HUDEP-2 (cell line): Measurements from ENCODE around the gene ZNF555.

Experiments
- DNase-seq, 76 experiments: peaks; one replicate each; lab custom pipeline; 2025; ENCODE audit not compliant: unreplicated experiment in 76 of 76; lab: John Stamatoyannopoulos, UW

Gene ZNF555

DNA sequence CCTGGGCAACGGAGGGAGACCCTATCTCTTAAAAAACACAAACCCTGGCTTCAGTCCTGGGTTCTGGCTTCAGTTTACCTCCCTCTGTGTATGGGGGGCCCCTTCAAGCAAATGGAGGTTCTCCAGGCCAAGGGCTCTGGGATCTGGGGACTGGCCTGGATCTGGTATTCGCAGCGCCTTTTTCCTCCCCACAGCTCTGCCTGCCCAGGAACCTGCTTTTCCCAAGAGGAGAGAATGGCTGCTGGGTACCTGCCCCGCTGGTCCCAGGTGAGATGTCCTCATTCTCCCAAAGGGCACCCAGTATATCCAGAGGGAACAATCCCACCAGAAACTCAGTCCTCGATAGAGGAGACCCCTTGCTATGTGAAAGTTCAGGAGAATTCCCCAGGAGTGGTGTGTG is 18.4 kb upstream of the ZNF555 start:
- no peak for DNase-seq

- no peak for DNase-seq
Measured at GRCh38 chr19:2823646-2824045, 17.6 kb upstream of the ZNF555 start.

- no peak for DNase-seq
Measured at GRCh38 chr19:2824129-2824528, 17.1 kb upstream of the ZNF555 start.

- DNase-seq: no peak
Measured at GRCh38 chr19:2827022-2827421, 14.3 kb upstream of the ZNF555 start.

- no peak for DNase-seq
Measured at GRCh38 chr19:2827840-2828489, 13.3 kb upstream of the ZNF555 start.

DNA sequence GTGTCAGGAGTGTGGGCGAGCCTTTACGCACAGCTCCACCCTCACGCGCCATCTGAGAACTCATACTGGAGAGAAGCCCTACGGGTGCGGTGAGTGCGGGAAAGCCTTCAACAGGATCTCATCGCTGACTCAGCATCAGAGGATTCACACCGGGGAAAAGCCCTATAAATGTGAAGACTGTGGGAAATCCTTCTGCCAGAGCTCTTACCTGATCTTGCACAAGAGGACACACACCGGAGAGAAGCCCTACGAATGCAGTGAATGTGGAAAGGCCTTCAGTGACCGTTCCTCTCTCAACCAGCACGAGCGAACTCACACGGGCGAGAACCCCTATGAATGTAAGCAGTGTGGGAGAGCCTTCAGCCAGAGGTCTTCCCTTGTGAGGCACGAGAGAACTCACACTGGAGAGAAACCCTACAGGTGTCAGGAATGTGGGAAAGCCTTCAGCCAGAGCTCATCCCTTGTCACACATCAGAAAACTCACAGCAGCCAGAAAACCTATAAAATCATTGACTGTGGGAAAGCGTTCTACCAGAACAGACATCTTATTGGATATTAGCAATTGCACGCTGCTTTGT is 6.9 kb upstream of the ZNF555 start:
- DNase-seq: no peak

DNA sequence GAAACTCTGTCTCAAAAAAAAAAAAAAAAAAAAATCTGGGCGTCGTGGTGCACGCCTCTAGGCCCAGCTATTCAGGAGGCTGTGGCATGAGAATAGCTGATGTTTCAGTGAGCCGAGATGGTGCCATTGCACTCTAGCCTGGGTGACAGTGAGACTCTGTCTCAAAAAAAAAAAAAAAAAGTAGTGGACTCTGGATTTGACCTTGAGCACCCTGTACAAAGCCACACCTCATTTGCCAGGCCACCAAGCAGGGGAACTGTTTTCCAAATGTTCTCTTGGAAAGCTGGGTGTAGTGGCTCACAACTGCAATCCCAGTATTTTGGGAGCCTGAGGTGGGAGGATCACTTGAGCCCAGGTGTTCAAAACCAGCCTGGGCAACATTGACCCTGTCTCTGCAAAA is 3.8 kb upstream of the ZNF555 start:
- DNase-seq: no peak

DNA sequence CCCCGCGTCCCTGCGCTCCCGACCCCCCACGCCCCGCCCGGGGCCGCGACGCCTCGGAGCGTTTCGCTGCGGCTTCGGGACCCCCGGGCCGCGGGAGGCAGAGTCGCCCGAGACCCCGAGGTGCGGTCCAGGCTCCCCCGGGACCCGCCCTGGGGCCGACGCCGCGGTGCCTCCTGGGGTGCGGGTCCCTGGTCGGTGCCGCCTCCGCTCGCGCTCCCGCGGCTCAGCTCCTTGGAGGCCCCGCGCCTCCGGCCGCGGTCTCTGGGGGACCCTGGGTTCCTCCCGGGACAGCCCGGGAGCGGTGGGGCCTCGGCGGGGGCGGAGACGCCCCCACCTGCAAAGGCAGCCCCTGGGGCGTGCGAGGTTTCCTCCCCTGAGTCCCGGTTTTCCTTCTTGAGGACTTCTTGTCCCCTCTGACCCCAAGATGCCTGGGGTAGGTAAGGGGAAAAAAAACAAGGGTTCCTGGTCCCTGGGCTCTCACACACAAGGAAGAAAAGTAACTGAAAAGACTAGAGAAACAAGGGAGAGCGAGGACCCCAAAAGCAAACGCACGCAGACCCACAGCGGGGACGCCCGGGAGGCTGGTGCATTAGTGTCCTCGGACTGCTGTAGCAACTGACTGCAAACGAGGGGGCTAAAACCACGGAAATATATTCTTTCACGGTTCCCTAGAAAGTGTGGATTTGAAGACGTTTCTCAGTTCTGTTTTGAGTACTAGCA is 740 bp downstream of the ZNF555 start:
- no peak for DNase-seq

- DNase-seq: no peak
Measured at GRCh38 chr19:2845107-2845506, 3.8 kb downstream of the ZNF555 start.

GRCh38 chr19:2846180-2846894 is 5.1 kb downstream of the ZNF555 start:
- no peak for DNase-seq

- DNase-seq: no peak
Measured at GRCh38 chr19:2847507-2847906, 6.2 kb downstream of the ZNF555 start.

- no peak for DNase-seq
Measured at GRCh38 chr19:2848616-2849015, 7.3 kb downstream of the ZNF555 start.

- no peak for DNase-seq
Measured at GRCh38 chr19:2850256-2850925, 9.1 kb downstream of the ZNF555 start.

GRCh38 chr19:2852598-2852997 is 11.3 kb downstream of the ZNF555 start:
- DNase-seq: no peak

GRCh38 chr19:2853015-2853606 is 11.8 kb downstream of the ZNF555 start:
- DNase-seq: no peak

DNA sequence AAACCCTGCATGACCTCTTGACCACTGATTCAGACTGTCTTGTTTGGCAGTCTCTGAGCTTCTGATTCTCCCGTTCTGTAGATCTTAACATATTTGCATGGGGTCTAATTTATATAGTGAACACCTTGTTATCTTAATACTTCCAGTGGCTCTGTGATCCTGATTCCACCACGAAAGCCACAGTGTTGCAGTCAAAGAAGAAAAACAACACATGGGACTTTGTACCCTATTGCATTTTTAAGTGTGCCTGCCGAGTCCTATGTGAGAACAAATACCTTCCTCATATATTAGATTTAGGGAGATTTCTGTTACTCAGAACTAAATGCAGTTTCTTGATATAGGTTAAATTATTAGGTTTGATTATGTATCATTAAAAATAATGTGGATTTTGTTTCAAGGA is 13.6 kb downstream of the ZNF555 start:
- no peak for DNase-seq

- no peak for DNase-seq
Measured at GRCh38 chr19:2856457-2857050, 15.3 kb downstream of the ZNF555 start.

DNA sequence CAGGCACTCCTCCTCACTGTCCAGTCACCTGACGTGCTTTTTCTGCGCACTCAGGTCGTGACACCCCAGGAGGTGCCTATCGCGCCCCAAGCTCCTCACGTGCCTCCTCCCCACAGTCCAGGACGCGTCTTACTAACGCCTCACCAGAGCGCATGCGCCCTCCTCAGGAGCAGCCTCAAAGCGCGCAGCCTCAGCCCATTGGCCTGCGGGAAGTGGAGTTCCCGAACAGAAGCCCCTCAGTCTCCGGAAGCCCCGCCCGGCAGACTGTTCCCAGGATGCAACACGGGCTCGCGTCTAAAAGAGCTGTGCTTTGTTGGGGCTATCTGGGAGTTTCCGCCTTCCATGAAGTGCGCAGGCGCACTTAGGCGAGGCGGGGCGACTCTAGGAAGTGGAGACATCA is 17.6 kb downstream of the ZNF555 start:
- DNase-seq: no peak

DNA sequence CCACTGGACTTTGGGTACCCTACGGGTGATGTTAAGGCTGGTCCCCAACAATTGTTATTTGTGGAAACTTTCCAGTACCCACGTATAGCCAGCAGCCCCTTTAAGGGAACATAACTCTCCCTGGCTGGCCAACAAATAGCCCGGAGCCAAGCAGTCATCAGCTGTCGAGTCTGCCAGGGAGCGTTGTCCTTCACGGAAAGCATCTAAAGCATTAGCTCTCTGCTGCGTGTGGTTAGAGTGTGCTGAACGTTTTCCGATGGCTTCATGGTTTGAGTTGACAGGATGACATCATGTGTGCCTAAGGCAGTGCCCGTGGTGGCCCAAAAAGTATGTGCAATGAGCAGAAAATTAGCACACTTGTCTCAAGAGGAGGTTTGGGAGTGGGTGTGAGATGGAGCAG is 22.5 kb downstream of the ZNF555 start:
- DNase-seq: no peak
